WTC11 (cell line): Measurements from ENCODE around the gene GNA12.

ENCODE experiments used
- CTCF ChIP-seq: fragments of 200-600 bp; IDR thresholded peaks from 2 replicates; pipeline ENCODE4 v1.8.0; 2022; ENCODE audit warnings: antibody characterized with exemption
- ESRRA ChIP-seq: sonication (generic); formaldehyde crosslinking; IDR thresholded peaks from 2 replicates; pipeline ENCODE4 v1.8.1; 2022; ENCODE audit warnings: mild to moderate bottlenecking, missing genetic modification reagents, borderline replicate concordance
- ZBTB21 ChIP-seq: sonication (generic); formaldehyde crosslinking; IDR thresholded peaks from 2 replicates; pipeline ENCODE4 v1.8.1; 2023; ENCODE audit warnings: mild to moderate bottlenecking, missing genetic modification reagents, borderline replicate concordance
- TF ChIP-seq, protein P1 (sequence below): fragments of 250-450 bp; sonication (Bioruptor Pico); IDR thresholded peaks from 2 replicates; pipeline ENCODE4 v2.1.2; 2022; ENCODE audit warnings: mild to moderate bottlenecking, moderate library complexity
- TF ChIP-seq, protein P2 (sequence below): sonication (generic); formaldehyde crosslinking; IDR thresholded peaks from 2 replicates; pipeline ENCODE4 v1.8.1; 2022; ENCODE audit warnings: low read depth, missing genetic modification reagents, borderline replicate concordance

- TF ChIP-seq, protein P1, sequence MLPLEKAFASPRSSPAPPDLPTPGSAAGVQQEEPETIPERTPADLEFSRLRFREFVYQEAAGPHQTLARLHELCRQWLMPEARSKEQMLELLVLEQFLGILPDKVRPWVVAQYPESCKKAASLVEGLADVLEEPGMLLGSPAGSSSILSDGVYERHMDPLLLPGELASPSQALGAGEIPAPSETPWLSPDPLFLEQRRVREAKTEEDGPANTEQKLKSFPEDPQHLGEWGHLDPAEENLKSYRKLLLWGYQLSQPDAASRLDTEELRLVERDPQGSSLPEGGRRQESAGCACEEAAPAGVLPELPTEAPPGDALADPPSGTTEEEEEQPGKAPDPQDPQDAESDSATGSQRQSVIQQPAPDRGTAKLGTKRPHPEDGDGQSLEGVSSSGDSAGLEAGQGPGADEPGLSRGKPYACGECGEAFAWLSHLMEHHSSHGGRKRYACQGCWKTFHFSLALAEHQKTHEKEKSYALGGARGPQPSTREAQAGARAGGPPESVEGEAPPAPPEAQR (CRISPR knock-in tag): no peak
- no peak for TF ChIP-seq ESRRA (CRISPR knock-in tag)
- no peak for TF ChIP-seq ZBTB21
- TF ChIP-seq, protein P2, sequence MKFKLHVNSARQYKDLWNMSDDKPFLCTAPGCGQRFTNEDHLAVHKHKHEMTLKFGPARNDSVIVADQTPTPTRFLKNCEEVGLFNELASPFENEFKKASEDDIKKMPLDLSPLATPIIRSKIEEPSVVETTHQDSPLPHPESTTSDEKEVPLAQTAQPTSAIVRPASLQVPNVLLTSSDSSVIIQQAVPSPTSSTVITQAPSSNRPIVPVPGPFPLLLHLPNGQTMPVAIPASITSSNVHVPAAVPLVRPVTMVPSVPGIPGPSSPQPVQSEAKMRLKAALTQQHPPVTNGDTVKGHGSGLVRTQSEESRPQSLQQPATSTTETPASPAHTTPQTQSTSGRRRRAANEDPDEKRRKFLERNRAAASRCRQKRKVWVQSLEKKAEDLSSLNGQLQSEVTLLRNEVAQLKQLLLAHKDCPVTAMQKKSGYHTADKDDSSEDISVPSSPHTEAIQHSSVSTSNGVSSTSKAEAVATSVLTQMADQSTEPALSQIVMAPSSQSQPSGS (CRISPR knock-in tag): no peak
- no peak for TF ChIP-seq CTCF
Measured at GRCh38 chr7:2810682-2811415, 33.3 kb downstream of the GNA12 start.
